ENCODE data around the gene ATP6V0E2. TPM values are rescaled to one million over a fixed set of nuclear protein-coding genes. Genes with fewer than 3 reads are reported as not detected.

Gene ATP6V0E2
- polyA plus RNA-seq, 1 donor = 6.6 TPM

Other genes with a start within 250 kb of the ATP6V0E2 start
- 9.1 TPM for gene ZNF467, start 100.4 kb upstream of the ATP6V0E2 start, polyA plus RNA-seq (ENCODE audit: insufficient read length)
- 10.9 TPM for gene ZNF862, start 35.6 kb upstream of the ATP6V0E2 start, polyA plus RNA-seq (ENCODE audit: insufficient read length)